Bronchial epithelial cell (primary cell): Measurements from ENCODE around the gene ADAM20. TPM values are rescaled to one million over a fixed set of nuclear protein-coding genes. Genes with fewer than 3 reads are reported as not detected.

Experiments used
- DNase-seq: peaks from one replicate; pipeline ENCODE4 v3.0.0-alpha.2; 2010; ENCODE audit warnings: low read depth
- FAIRE-seq: peaks from 2 replicates; lab custom pipeline; 2011; peaks lifted over from hg19 to GRCh38; lab: Jason Lieb, UNC
- H3K27me3 ChIP-seq: 2 replicates; pipeline ENCODE4 v1.5.1; 2011; ENCODE audit warnings: low read length; ENCODE audit not compliant: control insufficient read depth, insufficient read depth
- H3K36me3 ChIP-seq: 2 replicates; pipeline ENCODE4 v1.5.1; 2011; ENCODE audit warnings: low read length; ENCODE audit not compliant: control insufficient read depth, insufficient read depth
- H3K4me3 ChIP-seq: 2 replicates; pipeline ENCODE4 v1.5.1; 2011; ENCODE audit warnings: mild to moderate bottlenecking, low read depth, low read length, control low read depth
- total RNA-seq: library from RNA; depleted of rRNA; stranded (reverse); fragments of >200 nt; gene quantifications from 2 replicates; pipeline ENCODE4 v1.2.1, GENCODE V29; 2014
- TF ChIP-seq, protein P1 (sequence below): IDR thresholded peaks from 2 replicates; pipeline ENCODE4 v1.5.1; 2011; ENCODE audit warnings: mild to moderate bottlenecking, moderate library complexity, low read length, control low read depth, inconsistent platforms; ENCODE audit not compliant: insufficient read depth, severe bottlenecking

Gene ADAM20
- total RNA-seq, 1 donor from 2014 or later, result 2.4 TPM

DNA sequence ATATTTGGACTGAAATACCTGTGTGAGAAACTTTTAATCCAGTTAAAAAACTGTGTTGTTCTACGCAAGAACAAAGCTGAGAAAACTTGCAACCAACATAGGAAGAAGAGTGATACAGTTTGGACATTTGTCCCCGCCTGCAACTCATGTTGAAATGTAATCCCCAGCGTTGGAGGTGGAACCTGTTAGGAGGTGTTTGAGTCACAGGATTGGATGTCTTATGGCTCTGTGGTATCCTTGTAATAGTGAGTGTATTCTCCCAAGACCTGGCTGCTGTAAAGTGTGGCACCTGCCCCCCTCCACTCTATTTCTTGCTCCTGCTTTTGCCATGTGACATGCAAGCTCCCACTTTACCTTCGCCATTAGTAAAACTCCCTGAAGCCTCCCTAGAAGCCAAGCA is 28.6 kb upstream of the ADAM20 start:
- TF ChIP-seq, protein P1, sequence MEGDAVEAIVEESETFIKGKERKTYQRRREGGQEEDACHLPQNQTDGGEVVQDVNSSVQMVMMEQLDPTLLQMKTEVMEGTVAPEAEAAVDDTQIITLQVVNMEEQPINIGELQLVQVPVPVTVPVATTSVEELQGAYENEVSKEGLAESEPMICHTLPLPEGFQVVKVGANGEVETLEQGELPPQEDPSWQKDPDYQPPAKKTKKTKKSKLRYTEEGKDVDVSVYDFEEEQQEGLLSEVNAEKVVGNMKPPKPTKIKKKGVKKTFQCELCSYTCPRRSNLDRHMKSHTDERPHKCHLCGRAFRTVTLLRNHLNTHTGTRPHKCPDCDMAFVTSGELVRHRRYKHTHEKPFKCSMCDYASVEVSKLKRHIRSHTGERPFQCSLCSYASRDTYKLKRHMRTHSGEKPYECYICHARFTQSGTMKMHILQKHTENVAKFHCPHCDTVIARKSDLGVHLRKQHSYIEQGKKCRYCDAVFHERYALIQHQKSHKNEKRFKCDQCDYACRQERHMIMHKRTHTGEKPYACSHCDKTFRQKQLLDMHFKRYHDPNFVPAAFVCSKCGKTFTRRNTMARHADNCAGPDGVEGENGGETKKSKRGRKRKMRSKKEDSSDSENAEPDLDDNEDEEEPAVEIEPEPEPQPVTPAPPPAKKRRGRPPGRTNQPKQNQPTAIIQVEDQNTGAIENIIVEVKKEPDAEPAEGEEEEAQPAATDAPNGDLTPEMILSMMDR, result no peak
- Histone ChIP-seq H3K4me3 (no peak overlapping the region), H3K27me3 (no peaks in the 10 kb centered on the region), H3K36me3 (peaks cover 5% of the 10 kb centered on the region)
- DNase-seq (no peak), FAIRE-seq (no peak)

DNA sequence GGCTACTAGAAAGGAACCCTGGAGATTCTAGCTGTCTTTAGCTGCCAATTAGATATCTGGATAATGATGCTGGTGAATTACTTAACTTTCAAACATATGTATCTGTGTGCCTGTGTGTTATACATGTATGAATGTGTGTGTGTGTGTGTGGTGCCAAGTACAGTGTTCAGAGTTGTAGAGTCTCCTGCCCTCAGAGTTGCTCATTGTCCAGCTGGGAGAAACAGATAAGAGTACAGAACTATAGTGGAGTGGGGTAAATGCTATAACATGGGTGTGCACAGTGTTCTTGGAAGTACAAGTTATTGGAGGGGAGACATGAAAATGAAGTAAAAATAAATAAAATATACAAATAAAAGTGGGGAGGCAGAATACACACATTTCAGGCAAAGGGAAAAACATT is 23.6 kb upstream of the ADAM20 start:
- TF ChIP-seq, protein P1, result no peak
- Histone ChIP-seq H3K36me3 (peaks cover under 1% of the 10 kb centered on the region), H3K27me3 (no peaks in the 10 kb centered on the region), H3K4me3 (no peak overlapping the region)
- FAIRE-seq (no peak), DNase-seq (no peak)

DNA sequence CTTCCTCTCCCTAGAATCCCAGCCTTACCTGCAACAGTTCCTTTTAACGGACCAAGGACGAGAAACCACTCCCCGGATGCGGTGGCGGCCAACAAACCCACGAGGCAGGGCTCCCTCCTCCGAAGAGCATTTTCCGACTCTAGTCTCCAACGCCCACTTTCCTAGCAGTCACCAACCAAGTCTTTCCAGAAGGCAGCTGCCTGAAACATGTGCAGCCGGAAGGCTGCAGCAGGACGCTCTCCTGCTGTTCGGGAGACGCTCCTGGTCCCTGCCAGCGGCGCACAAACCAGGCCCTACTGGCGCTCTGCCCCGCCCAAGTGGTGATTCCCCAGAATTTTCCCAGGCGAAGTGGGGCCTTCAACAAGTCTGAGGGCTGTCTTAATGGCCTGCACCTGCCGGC is 21.1 kb upstream of the ADAM20 start:
- Histone ChIP-seq H3K36me3 (no peaks in the 10 kb centered on the region), H3K4me3 (peak overlapping the region; percentile 10), H3K27me3 (no peaks in the 10 kb centered on the region)
- DNase-seq (peak; percentile 26), FAIRE-seq (no peak)
- TF ChIP-seq, protein P1, result no peak

DNA sequence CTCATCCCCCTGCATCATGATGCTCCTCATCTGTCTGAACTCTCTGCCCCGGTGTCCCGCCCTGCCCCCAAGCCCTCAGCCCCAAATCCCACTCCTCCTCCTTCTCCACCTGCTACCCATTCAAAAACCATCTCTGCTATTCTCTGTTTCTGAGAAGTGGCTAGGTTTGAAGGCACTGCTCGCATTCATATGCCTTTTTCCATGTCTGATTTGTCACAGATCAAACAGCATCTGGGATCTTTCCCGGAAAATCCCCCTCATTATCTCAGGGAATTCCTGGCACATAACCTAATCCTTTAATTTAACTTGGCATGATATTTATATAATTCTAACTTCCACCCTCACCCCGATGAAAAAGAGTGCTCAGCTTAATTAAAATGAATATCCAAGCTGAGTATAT is 3.3 kb upstream of the ADAM20 start:
- DNase-seq (no peak), FAIRE-seq (no peak)
- H3K4me3 ChIP-seq, result no peak overlapping the region
- no peaks in the 10 kb centered on the region for H3K36me3 ChIP-seq
- TF ChIP-seq, protein P1, result no peak
- H3K27me3 ChIP-seq, result no peaks in the 10 kb centered on the region

DNA sequence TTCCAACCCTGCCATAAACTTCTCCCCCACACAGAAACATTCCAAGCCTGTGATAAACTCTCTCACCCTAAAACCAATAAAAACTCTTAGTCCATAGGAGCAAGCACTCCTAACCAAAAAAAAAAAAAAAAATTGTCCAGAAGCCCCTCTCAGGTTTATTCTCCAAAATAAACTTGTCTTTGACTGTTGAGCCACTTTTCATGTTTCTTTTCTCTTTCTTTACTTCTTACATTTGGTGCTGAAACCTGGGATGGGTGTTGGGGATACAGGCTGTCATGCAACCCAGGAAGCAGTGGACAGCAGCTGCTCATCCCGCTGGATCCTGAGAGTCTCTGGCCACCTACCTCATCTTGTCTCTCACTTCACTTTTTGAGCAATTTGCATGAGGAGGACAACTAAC is 2.0 kb upstream of the ADAM20 start:
- TF ChIP-seq, protein P1, result no peak
- H3K4me3 ChIP-seq, result no peak overlapping the region
- no peaks in the 10 kb centered on the region for H3K36me3 ChIP-seq
- no peak for FAIRE-seq
- no peak for DNase-seq
- no peaks in the 10 kb centered on the region for H3K27me3 ChIP-seq

DNA sequence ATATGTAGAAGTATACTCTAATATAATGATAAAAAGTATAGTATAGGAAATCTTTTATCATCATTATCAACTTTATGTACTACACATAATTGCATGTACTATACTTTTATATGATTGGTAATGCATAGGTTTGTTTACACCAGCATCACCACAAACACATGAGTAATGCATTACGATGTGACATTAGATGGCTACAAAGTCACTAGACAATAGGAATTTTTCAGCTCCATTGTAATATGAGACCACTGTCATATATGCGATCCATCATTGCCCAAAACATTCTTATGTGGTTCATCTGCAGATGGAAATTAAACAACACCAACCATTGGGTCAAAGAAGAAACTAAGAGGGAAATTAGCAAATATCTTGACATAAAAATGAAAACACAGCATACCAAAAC is 4.4 kb downstream of the ADAM20 start:
- TF ChIP-seq, protein P1, result no peak
- Histone ChIP-seq H3K27me3 (no peaks in the 10 kb centered on the region), H3K36me3 (no peaks in the 10 kb centered on the region), H3K4me3 (no peak overlapping the region)
- DNase-seq, result no peak
- no peak for FAIRE-seq
